HL-60/S4 treated with retinoic acid at 250 ng/mL for 4 days and 3 days (cell line): ENCODE measurements around the gene LYRM4.

ENCODE experiments used
- in situ Hi-C: fragments of 300-500 bp; cut with MboI; formaldehyde crosslinking; loops from 2 replicates; pipeline ENCODE4 v1.7.0; 2022; ENCODE audit warnings: low sequenced_read_pairs

The LYRM4 gene

DNA sequence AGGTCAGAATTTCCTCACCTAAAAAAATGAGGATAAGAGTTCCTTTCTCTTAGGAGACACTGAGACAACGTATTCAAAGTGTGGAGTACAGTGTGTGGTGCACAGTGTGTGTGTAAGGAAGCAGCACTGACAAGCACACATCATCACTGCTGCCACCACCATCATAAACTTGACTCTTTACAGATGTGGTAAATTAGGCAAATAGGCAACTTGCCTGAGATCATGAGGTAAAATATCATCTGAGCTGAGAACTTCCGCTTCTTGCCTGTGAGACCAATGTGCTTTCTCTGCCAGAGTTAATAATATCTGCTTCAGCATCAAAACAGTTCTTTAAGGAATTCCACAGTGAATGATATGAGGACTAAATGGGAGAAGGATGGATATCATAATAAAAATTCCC lies 52.7 kb downstream of the LYRM4 start:
- in situ Hi-C loops = loop anchor here (25.0 kb wide), 1 partner anchor 179 kb away; no protein-coding TSS in a partner anchor

DNA sequence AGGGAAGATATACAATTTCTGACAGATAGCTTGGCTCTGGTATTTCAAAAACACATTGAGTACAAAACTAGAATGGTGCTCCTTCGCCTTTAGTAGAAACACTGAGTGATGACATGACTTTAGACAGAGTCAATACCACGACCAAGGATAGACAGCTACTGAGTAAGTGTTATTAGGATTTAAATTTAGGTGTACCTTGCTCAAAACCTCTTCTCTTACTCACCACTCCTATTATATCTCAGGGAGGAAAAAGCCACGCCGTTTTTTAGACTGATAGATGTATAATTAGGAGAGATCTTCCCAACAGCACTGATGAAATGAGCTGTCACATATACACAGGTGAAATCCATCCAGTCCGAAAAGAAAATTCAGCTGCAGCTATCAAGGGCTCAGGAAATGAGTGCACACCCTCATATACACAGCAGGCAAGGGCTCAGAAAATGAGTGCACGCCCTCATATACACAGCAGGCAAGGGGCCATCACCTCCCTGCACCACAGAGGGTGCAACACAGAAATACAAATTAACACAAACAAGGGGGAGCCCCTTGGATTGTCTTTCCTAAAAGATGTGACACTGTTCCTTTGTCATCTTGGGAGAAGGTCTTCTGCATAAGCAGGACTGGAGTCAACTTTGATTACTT lies 53.7 kb downstream of the LYRM4 start:
- in situ Hi-C loops = loop anchor here (25.0 kb wide), 1 partner anchor 180 kb away; no protein-coding TSS in a partner anchor

DNA sequence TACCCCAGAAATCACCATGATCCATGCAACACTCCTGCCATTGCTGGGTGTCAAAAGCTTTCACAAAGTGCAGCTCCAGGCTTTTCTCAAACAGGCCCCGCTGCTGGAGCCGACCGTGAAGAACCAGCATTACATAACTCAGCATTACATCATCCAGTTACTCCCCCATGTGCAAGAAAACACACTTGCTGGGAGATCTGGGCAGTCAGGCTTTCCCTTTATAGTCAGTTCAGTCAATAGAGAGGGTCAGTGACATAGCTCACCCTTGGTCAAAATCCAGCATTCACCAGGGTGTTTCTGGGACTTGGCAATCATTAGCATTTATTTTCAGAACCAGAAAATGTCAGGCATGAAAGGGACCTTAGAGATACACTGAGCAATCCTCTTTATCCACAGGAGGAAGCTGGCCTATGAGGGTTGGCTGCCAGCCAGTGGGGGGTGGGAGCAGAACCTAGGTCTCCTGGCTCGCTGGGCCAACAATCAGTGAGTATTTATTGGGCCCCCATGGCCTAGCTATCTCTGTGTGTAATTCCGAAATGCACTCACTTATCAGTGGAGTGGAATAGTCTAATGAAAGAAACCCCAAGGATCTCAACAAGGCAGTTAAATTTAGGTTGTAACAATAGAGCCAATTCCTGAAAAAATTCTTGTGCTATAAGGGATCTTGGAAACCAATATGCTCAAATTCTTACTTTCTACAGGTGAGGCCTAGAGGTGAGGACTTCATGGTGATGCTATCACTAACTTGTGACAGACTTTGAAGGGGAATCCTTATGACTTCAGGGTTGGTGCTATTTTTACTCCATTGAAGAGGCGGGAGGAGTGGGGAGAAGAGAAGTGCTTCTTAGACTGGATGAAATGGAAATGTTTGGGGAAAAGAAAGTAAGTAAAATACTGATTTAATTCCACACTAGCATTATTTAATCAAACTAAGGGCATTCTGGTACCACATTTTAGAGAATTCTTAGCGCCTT lies 54.6 kb downstream of the LYRM4 start:
- in situ Hi-C loops = loop anchor here (25.0 kb wide), 1 partner anchor 181 kb away; no protein-coding TSS in a partner anchor

DNA sequence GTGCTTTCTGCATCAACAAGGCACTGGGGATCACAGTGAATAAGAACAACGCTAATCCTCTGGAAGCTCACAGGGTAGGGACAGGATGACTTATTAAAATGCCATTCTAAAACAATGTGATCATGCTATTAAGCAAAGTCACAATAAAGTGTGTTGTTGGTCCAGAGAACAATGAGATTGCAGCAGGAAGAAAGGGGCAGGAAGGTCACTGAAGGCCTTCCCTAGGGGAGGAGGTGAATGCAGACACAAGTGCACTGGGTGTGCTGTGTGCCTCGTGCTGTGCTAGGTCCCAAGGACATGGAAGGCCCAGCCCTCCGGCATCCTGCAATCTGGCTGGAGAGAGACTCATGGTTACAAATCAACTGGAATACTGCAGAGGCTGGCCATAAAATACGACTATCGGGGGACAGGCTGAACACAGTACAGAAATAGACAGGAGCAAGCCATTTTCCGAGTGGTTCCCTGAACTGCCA lies 55.7 kb downstream of the LYRM4 start:
- in situ Hi-C loops = loop anchor here (25.0 kb wide), 1 partner anchor 182 kb away; no protein-coding TSS in a partner anchor

- in situ Hi-C loops = loop anchor here (25.0 kb wide), 1 partner anchor 183 kb away; no protein-coding TSS in a partner anchor
Observed at GRCh38 chr6:5204376-5204775, 56.4 kb downstream of the LYRM4 start.

- in situ Hi-C loops = loop anchor here (25.0 kb wide), 1 partner anchor 184 kb away; no protein-coding TSS in a partner anchor
Observed at GRCh38 chr6:5203546-5203945, 57.2 kb downstream of the LYRM4 start.

GRCh38 chr6:5202941-5203340 lies 57.8 kb downstream of the LYRM4 start:
- in situ Hi-C loops = loop anchor here (25.0 kb wide), 1 partner anchor 184 kb away; no protein-coding TSS in a partner anchor

- in situ Hi-C loops = loop anchor here (25.0 kb wide), 1 partner anchor 185 kb away; no protein-coding TSS in a partner anchor
Observed at GRCh38 chr6:5202206-5202605, 58.5 kb downstream of the LYRM4 start.

DNA sequence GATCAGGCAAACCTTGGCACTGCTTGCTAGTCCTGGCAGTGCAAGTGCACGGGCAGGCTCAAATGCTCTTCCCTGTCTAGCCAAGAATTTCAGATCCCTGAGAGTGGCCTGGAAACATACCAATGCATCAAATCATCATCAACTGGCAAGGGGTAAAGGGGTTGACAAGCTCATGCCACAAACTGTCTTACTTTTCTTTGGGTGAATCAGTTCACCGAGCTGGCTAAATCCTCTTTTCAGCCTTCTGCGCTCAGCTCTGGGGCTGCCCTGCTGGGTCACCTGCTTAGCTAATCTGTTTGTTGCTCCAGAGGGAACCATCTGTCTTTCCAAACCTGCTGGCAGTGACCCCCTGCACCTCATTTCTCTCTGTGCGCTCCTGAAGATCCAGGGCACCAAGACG lies 59.5 kb downstream of the LYRM4 start:
- in situ Hi-C loops = loop anchor here (25.0 kb wide), 1 partner anchor 186 kb away; no protein-coding TSS in a partner anchor

GRCh38 chr6:5199702-5200101 lies 61.0 kb downstream of the LYRM4 start:
- in situ Hi-C loops = loop anchor here (25.0 kb wide), 1 partner anchor 188 kb away; no protein-coding TSS in a partner anchor

- in situ Hi-C loops = no loop called here
Observed at GRCh38 chr6:5199283-5199682, 61.5 kb downstream of the LYRM4 start.

- in situ Hi-C loops = no loop called here
Observed at GRCh38 chr6:5197084-5197483, 63.7 kb downstream of the LYRM4 start.

- in situ Hi-C loops = no loop called here
Observed at GRCh38 chr6:5192135-5192794, 68.5 kb downstream of the LYRM4 start.

- in situ Hi-C loops = no loop called here
Observed at GRCh38 chr6:5191722-5192121, 69.0 kb downstream of the LYRM4 start.

- in situ Hi-C loops = no loop called here
Observed at GRCh38 chr6:5191222-5191621, 69.5 kb downstream of the LYRM4 start.

DNA sequence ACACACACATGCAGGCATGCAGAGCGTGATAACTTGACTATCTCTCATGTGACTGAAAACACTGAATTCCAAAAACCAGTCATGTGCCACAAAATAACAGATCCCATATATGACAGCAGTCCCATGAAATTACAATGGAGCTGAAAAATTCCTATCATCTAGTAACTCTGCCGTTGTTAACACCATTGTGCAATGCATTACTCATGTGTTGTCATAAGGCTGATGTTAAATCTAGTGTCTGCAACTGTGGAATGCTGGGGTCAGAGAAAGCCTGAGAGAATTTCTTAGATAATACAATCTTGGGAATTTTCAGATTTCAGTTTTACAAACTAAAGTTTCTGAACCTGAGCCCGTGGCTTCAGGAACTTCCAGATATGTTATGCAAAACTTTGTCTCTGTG lies 70.2 kb downstream of the LYRM4 start:
- in situ Hi-C loops = no loop called here

DNA sequence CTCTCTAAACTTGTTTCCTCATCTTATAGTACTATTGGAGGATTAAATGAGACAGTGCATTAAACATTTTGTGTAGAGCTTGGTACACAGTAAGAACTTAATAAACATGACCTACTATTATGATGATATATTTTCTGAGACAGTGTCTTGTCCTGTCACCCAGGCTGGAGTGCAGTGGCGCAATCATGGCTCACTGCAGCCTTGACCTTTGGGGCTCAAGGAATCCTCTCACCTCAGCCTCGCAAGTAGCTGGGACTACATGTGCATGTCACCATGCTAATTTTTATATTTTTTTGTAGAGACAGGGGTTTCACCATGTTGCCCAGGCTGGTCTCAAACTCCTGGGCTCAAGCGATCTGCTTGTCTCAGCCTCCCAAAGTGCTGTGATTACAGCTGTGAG lies 72.1 kb downstream of the LYRM4 start:
- in situ Hi-C loops = no loop called here

DNA sequence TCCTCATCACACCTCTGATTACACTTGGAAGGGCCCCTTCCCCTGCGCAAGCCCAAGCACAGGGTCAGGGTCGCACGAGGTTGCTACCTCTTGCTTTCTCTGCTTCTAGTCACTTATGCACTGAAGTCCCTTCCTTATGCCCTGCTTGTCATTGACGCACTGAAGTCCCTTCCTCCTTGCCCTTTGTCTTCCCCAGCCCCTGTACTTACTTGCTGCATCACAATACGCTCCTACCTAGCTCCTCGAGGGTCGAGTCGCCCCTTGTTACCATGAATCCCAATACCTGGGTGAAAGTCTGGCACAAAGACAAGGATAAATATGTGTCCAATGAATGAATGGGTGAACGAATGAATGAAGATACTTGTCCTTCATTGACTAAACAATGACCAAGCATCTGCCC lies 75.9 kb downstream of the LYRM4 start:
- in situ Hi-C loops = no loop called here

DNA sequence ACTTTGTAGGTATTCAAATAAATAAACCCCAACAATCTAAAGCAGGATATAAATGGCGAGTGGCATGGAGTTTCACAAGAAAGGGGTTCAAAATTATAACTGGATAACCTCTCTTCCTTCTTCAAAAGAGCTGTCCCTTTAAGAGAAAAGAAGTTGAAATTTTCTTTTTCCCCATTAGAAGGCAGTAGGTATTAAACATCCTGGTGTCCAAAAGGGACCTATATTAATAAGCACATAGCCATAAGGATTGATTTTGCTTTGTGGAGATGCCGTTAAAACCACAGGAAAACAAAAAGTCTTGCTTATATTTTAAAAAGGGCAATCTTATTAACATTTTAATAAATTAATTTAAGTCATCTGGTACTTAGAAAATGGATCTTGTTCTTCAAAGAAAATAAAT lies 76.5 kb downstream of the LYRM4 start:
- in situ Hi-C loops = no loop called here

GRCh38 chr6:5181510-5182317 lies 79.0 kb downstream of the LYRM4 start:
- in situ Hi-C loops = no loop called here
